NCI-H510A (cell line): ENCODE data around the gene APBB3.

Experiments used
- DNase-seq: peaks from one replicate; lab custom pipeline; 2025; lab: John Stamatoyannopoulos, UW

The APBB3 gene

DNA sequence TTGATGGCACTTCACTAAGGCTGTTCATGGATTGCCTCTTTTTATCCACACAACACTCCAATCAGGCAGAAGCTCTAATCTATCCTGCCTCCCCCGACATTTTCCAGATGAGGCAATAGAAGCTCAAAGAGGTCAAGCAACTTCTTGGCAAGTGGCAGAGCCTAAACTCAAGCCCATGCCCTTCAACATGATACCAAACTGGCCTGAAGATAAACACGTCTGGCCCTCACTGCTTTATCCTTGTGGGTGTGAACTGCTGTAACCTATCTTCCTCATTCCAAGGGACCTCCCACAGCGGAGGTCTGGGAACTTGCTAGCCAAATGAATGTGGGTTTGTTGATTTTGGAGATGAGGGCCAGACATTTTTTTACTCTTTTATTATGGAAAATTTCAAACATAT is 9.8 kb upstream of the APBB3 start:
- no peak for DNase-seq

DNA sequence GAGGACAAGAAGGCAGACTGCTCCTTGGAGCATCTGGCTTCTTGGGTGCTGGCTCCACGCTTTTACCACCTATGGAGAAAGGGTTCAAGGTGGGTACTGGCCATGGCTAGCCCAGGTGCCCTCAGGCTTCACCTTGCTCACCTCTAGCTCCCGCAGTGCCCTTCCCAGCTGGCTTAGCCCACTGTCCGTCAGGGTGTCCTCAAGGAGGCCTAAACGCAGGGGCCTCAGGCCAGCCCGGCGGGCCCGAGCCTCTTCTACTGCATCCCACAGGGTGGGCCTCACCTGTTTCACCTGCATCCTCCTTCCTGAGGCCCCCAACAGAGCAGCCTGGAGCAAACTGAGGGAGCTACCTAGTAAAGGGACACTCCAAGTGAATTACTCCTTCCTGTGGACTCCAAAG is 9.3 kb upstream of the APBB3 start:
- DNase-seq, result no peak

DNA sequence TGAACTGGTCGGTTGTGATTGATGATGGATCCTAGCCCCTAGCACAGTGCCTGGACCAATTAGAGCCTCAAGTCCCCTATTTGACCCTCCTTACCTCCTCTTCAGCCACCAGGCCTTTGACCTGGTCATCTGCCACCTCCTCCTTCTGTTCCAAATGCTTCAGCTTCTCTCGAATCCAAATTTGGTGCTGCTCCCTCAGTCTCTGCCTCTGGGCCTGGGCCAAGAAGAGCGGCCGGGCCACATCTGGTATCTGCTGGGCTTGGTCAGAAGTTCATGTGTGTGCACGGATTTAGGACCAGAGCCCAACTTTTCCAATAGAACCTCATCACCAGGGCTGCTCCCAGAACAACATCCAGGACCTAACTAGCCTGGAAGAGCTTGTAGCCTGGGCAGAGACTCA is 6.7 kb upstream of the APBB3 start:
- no peak for DNase-seq

DNA sequence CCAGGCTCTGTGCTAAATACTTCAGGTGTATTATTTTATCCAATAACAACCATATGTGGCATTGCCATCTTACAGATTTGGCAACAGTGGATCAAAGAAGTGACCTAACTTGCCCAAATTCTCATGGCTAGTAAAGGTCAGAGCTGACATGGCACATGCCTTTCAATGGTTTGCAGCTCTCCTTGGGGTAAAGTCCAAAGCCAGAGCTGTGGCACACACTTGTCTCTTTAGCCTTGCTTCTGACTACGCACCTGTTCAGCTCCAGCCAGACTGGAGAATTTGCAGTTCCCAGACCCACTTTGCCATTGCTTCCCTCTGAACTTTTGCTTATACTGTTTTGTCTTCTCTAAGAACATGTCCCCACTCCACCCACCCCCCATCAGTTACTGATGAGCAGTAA is 6.1 kb upstream of the APBB3 start:
- no peak for DNase-seq

DNA sequence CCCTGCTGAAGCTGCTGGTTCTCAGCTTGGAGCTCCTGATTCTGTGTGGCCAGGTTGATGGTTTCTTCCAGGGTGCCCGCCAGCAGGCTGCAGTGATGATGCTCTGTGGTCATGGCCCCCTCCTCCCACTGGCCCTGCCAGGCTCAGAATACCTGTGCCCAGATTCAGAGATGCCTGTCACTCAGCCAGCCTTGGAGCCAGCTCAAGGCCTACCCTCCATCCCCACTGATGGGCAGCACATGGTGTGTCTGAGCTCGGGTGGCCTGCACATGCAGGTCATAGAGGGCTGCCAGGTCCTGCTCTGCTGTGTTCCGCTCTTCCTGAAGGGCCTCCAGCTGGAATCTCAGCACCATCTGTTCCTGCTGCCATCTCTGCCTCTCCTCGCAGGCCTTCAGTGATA is 5.7 kb upstream of the APBB3 start:
- no peak for DNase-seq

DNA sequence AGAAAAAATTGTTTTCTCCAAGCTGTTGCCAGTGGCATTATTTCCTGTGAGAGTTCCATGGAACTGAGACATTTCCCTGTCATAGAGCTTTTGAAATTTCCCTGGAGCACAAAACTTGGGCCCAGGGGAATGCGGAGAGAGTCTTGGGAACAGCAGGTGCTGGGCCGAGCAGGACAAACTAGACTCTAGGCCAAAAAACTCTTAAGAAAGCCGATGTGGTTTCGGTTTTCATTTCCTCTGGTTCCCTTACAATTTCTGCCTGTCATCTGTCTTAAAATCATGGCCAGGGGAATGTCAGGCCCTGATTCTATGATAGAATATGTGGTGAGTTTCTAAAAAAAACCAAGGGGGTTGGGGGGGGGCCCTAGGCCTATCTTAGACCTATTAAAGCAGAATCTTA is 4.8 kb upstream of the APBB3 start:
- DNase-seq, result no peak

DNA sequence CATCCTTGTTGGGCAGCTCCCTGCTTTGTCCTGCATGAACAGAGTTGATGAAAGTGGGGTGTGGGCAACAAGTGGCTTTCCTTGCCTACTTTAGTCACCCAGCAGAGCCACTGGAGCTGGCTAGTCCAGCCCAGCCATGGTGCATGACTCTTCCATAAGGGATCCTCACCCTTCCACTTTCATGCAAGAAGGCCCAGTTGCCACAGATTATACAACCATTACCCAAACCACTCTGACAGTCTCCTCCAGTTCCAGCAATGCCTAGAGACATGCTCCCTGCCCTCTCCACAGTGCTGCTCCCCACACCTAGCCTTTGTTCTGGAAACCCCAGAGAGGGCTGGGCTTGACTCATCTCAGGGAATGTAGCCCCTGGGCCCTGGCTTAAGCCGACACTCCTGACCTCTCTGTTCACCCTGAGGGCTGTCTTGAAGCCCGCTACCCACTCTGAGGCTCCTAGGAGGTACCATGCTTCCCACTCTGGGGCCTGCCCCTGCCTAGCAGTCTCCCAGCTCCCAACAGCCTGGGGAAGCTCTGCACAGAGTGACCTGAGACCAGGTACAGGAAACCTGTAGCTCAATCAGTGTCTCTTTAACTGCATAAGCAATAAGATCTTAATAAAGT is 4.2 kb upstream of the APBB3 start:
- DNase-seq, result no peak

DNA sequence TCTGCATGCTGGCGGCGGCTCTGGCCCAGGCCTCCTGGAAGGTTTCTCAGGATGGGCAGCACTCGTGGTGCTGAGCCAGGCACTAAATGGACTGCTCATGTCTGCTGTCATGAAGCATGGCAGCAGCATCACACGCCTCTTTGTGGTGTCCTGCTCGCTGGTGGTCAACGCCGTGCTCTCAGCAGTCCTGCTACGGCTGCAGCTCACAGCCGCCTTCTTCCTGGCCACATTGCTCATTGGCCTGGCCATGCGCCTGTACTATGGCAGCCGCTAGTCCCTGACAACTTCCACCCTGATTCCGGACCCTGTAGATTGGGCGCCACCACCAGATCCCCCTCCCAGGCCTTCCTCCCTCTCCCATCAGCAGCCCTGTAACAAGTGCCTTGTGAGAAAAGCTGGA is 3.5 kb upstream of the APBB3 start:
- DNase-seq, result no peak

DNA sequence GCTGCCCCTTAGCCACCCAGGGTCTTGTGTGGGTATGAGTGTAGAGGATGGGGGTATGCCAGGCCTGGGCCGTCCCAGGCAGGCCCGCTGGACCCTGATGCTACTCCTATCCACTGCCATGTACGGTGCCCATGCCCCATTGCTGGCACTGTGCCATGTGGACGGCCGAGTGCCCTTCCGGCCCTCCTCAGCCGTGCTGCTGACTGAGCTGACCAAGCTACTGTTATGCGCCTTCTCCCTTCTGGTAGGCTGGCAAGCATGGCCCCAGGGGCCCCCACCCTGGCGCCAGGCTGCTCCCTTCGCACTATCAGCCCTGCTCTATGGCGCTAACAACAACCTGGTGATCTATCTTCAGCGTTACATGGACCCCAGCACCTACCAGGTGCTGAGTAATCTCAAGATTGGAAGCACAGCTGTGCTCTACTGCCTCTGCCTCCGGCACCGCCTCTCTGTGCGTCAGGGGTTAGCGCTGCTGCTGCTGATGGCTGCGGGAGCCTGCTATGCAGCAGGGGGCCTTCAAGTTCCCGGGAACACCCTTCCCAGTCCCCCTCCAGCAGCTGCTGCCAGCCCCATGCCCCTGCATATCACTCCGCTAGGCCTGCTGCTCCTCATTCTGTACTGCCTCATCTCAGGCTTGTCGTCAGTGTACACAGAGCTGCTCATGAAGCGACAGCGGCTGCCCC is 2.9 kb upstream of the APBB3 start:
- DNase-seq, result no peak

DNA sequence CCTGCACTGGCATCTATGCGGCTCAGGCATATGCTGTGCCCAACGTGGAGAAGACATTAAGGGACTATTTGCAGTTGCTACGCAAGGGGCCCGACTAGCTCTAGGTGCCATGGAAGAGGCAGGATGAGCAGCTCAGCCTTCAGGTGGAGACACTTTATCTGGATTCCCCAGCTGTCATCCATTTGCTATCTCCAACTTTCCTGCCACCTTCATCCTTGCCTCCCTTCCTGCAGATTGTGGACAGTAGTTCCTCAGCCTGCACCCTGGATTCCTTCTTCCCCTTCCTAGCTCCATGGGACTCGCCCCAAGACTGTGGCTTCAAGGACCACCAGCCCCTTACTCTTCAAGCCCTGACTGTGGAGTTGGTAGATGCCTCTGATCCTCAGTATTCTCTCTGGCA is 2.3 kb upstream of the APBB3 start:
- DNase-seq, result no peak

DNA sequence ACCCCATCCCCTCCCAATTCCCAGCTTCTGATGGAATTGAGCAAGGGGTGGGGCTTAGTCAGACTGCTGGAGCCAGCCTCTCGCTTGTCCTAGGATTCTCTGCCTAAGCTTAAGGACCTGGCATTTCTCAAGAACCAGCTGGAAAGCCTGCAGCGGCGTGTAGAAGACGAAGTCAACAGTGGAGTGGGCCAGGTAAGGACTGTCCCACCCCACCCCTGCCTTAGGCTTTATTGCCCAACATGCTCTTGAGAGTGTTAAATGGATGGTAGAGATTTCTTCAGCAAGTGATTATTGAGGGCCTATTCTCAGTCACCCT is 1.3 kb upstream of the APBB3 start:
- DNase-seq, result no peak

DNA sequence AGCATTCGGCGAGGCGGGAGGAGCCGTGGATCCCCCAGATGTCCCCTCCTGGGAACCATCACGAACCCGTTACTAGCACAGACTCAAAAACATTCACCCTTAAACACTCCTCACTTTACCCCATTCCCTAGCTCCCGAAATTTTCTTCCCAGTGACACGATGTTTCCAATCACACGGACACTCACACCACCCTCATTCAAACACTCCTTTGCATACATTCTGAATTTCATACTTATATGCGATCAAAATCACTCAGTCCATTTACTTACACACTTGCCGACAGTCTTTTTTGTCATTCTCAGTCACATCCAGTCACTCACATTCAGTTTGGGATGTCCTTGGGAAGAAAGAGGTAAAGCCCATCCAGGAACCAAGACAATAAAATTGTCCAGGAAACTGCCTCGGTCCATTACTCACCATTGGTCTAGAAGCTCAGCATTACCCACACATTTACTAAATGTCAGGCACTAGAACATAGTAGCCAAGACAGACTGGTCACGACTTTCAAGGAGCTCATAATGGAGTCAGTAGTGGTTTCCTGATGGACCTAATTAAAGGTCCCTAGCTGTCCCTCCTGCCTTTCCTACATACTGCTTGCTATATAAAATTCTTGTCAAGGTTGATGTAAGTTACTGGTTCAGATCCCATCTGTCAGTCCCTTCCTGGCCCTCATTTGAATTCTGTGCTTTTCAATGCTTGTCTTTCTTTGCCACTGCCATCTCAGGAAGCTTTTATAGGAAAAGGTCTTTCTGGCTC is 804 bp upstream of the APBB3 start:
- no peak for DNase-seq

DNA sequence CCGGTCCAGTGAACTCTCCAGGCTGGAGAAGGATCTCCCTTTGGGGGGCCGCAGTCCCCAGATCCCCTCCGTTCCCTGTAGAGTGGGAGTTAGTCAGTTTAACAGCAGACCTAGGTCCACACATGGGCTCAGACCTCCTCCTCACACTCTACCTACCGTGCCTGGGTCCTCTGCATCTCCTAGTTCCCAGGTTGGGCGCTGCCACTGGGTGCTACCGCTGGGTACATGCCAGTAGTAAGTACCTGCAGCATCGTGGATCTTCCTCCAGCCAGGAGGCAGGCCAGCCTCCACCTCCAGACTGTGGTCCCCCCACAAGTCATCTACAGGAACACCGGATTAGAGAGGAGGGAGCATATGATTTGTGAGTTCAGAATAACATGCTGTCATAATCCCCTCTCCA is 802 bp downstream of the APBB3 start:
- DNase-seq, result no peak

DNA sequence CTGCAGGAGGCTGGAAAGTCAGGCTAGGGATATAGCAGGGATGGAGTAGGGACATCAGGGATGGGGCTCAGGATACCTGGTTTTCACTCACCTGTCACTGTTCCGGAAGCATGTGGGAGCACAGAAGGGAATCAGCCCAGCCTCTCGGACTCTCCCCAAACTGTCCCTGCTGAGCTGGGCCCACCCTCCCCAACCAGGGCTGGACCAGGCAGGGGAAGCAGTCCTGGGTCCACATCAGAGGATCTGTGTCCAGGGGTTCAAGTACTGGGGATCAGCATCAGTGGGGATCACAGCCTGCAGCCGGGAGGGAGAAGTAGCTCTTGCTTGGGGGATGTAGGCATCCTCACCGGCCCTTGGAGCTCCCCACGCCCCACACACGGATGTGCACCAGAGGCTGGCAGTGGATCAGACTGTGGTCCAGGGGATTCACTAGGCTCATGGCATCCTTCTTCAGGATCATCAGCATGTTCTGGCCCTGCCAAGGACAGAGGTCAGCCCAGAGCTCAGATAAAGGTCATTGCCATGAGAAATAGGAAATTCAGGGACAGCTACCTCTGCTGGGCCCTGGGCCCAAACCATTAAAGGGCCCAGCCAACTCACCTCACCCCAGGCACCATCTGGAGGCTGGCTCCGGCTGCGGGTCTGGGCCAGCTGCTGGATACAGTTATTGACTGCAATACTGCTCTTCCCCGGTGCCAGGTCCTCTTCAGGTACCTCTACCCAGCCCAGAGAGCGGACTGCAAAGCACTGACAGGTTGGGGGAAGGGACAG is 2.5 kb downstream of the APBB3 start:
- no peak for DNase-seq

DNA sequence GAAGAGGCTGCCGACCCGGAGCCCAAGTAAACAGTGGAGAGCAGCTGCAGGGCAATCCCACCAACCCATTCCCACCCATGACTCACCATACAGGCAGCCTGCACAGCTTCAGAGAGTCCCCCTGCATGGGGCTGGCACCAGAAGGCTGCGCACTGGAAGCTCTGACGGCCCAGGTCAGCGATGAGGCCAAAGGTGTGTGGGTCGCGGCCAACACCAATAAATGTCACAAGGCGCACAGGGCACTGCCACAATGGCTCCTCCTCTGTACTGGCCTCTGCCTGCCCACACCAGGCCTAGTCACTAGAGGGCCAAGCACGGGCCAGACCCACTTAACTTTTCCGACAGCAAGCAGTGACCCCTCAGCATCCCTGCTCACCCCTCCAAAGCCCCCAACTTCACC is 4.2 kb downstream of the APBB3 start:
- no peak for DNase-seq

DNA sequence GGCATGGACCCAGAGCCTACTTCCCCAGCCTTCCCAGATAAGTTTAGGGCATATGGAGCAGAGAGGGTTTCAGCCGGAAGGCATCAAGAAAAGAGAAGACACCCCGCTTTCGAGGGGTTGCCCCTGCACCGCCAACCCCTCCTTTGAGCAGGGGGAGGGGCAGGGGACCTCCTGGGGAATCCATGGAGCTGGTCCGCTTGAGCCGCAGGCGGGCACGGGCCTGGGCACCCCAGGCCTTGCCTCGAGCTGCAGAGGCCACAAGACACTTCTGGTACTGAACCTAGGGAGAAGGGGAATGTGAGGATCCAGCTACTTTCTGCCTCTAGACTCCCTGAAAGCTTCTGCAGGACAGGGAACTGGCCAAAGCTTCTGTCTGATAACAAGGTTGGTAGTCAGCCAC is 5.9 kb downstream of the APBB3 start:
- no peak for DNase-seq

DNA sequence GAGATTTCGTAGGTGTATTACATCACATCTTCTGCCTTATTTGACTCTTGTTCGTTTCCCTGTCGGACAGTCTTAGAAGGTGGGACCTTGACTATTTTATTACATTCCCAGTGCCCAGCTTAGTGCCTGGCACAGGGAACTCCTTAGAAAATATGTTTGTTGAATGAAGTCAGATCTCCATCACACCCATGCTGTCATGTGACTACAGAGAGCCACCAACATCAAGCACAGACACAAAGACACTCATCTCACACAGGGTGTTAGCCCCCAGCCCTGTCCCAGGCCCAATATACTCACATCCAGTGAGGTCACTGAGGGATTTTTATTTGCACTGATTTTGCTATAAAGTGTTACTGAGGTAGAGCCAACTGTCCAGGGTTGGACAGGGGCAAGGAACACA is 6.4 kb downstream of the APBB3 start:
- DNase-seq, result no peak

DNA sequence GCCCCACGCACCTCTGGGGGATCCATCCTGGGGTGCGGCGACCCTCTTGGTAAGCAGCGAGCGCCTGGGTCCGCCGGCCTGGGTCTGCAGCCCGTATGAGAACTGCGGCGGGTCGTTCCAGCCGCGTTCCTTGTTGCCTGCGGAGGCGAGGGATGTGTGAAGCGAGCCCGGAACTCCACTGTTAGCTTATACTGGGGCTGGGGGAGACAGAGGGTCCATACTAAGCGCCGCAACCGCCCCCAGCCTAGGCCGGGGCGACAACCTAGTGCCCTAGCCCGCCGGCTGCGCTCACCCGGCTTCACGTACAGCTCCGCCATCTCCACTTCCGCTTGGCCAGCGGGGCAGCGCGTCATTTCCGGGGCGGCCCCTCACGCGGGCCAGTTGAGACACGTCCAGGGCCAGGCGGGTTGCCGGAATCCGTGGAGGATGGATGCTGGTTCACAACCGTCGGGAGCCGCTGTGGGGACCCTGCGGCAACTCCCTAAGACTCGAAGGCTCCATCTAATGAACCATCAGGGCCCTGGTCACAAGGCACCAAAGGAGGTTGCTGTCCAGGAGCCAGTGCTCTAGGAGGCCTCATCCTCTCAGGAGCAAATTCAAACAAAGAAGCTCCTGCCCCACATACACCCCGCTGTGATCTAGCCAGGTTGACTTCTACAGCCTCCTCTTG is 7.1 kb downstream of the APBB3 start, which contains the start of gene SRA1:
TSS of gene SRA1 (minus strand) at position 338 of the 670 bp plus-strand sequence. CDS start at position 317, 21 bp downstream.
- DNase-seq, result peak; percentile 77

DNA sequence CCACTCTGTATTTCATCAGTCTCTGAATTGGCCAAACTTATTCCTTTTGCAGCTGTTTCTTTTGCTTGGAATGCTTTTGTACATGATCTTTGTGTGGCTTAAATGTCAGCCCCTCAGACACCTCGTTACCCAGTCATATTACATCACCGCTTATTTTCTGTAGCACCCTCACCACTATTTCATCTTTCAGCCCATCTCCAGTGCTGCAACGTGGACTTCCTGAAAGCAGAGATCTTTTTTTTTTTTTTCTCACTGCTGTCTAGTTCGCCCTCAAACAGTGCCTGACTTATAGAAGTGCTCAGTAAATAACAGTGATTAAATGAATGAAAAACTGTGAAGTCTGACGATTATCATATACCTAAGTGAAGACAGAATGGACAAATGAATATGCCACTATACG is 8.0 kb downstream of the APBB3 start:
- DNase-seq, result no peak

DNA sequence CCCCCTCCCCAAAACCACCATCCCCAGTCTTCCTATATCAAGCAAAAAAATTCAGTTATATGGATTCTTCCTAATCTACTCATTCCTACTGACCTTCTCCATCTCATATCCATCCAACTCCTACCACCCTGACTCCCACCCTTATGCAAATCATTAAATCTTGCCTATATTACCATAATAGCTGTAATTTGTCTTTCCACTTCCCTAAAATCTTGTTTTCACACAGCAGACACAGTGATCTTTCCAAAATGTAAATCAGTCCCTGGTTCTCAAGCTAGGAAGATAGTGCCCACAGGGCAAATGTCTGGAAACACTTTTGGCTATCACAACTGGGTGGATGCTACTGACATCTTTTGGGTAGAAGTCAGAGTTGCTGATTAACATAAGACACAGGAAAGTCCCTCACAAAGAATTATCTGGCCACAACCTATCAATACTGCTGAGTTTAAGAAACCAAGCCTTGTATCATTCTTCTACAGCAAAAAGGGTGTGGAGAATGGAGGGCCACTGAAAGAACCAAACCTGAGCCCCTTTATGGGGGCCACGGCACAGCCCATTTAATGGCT is 8.6 kb downstream of the APBB3 start:
- DNase-seq, result no peak

DNA sequence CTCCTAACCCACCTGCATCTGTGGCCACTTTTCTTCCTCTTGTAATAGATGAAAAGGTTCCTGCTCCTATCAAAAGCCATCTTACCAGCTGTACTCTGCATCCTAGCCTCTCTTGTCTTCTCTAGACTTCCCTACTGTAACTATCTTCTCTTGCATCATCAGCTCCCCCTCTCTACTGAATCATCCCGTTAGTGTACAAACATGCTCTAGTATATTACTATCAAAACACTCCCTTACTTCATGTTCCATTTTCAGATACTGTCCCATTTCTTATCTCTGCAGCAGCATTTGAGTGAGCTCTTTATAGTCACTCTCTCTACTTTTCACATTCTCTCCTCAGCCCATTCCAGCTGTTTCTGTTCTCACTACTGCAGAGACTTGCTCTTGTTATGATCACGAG is 9.9 kb downstream of the APBB3 start:
- no peak for DNase-seq

DNA sequence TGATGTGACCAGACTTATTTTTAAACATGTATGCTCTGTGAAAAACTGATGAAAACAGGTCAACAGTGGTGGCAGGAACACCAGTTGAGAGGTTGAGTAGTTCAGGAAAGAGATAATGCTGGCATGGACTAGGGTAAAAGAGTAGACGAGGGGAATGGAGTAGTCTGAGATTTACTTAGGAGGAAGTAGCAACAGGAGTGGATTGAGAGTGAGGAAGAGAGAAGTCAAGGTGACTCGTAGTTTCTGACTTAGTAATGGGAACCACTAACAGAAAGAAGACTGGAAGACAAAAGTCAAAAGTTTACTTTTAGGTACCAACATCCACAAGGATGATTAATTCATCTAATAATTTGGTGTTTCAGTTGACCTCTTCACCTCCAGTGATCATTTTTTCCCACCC is 10.7 kb downstream of the APBB3 start:
- DNase-seq, result no peak
